Osteoblast (primary cell): ENCODE results near the gene DCAF16. TPM values are rescaled to one million over a fixed set of nuclear protein-coding genes. Genes with fewer than 3 reads are reported as not detected.

ENCODE experiments used
- DNase-seq: peaks from one replicate; pipeline ENCODE4 v3.0.0; 2011; ENCODE audit warnings: low spot score, mixed read lengths; ENCODE audit not compliant: insufficient read length; ENCODE audit errors: missing footprints
- H2AFZ ChIP-seq: 2 replicates; pipeline ENCODE4 v1.6.0; 2011; ENCODE audit warnings: mild to moderate bottlenecking, low read length
- H3K27ac ChIP-seq: 2 replicates; pipeline ENCODE4 v1.5.1; 2011; ENCODE audit warnings: mild to moderate bottlenecking, low read depth, low read length, moderate library complexity
- H3K27me3 ChIP-seq: 2 replicates; pipeline ENCODE4 v1.6.0; 2012; ENCODE audit warnings: mild to moderate bottlenecking, control low read depth, inconsistent platforms, low read length, moderate library complexity; ENCODE audit not compliant: insufficient read depth
- H3K36me3 ChIP-seq: 2 replicates; pipeline ENCODE4 v1.5.1; 2011; ENCODE audit warnings: mild to moderate bottlenecking, low read length, control low read depth, moderate library complexity; ENCODE audit not compliant: insufficient read depth
- H3K4me1 ChIP-seq: 2 replicates; pipeline ENCODE4 v1.5.1; 2011; ENCODE audit warnings: mild to moderate bottlenecking, low read length, control low read depth, moderate library complexity; ENCODE audit not compliant: insufficient read depth
- H3K4me2 ChIP-seq: 2 replicates; pipeline ENCODE4 v1.6.0; 2011; ENCODE audit warnings: mild to moderate bottlenecking, low read length; ENCODE audit not compliant: insufficient read depth
- H3K4me3 ChIP-seq: fragments of 200-600 bp; sonication (generic); 3 replicates; pipeline ENCODE4 v1.5.1; 2012; ENCODE audit warnings: mild to moderate bottlenecking, low read length, inconsistent platforms; ENCODE audit not compliant: insufficient read depth
- H3K79me2 ChIP-seq: 2 replicates; pipeline ENCODE4 v1.6.0; 2012; ENCODE audit warnings: mild to moderate bottlenecking, low read length, control low read depth, inconsistent platforms; ENCODE audit not compliant: insufficient read depth
- H3K9me3 ChIP-seq: 2 replicates; pipeline ENCODE4 v1.5.1; 2011; ENCODE audit warnings: low read depth, low read length, control low read depth
- H4K20me1 ChIP-seq: 2 replicates; pipeline ENCODE4 v1.6.0; 2012; ENCODE audit warnings: mild to moderate bottlenecking, low read length, control low read depth; ENCODE audit not compliant: insufficient read depth
- total RNA-seq: library from RNA; depleted of rRNA; stranded (reverse); fragments of >200 nt; gene quantifications from 2 replicates; pipeline ENCODE4 v1.2.3, GENCODE V29; 2012
- TF ChIP-seq, protein P1 (sequence below): IDR thresholded peaks from 2 replicates; pipeline ENCODE4 v1.5.1; 2011; ENCODE audit warnings: mild to moderate bottlenecking, low read depth, low read length, moderate library complexity; ENCODE audit errors: extremely low read depth

The DCAF16 gene
- total RNA-seq, 1 donor, result 35.1 TPM

DNA sequence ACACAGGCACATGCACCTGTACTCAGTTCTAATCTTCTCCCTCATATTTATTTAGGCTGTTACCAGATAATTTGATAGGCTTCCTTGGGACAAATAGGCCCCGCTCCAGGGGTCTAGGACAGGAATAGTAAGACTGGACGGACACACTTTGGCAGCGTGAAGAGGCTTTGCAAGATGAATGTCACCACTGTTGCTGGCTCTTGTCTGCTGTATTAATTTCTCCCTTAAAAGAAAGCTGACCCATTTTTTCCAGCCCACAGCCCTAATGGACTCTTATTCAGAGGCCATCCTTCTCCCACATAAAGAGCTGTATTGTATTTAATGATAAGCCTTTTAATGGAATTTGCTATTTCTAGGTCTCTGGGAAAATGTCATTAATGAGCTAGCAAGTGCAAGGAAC lies 47.1 kb downstream of the DCAF16 start:
- H3K27ac ChIP-seq, result no peak overlapping the region
- H3K4me1 ChIP-seq, result no peaks in the 10 kb centered on the region
- H3K79me2 ChIP-seq, result no peaks in the 10 kb centered on the region
- no peaks in the 10 kb centered on the region for H3K9me3 ChIP-seq
- no peaks in the 10 kb centered on the region for H3K36me3 ChIP-seq
- H3K4me2 ChIP-seq, result no peak overlapping the region
- no peaks in the 10 kb centered on the region for H3K27me3 ChIP-seq
- TF ChIP-seq, protein P1, sequence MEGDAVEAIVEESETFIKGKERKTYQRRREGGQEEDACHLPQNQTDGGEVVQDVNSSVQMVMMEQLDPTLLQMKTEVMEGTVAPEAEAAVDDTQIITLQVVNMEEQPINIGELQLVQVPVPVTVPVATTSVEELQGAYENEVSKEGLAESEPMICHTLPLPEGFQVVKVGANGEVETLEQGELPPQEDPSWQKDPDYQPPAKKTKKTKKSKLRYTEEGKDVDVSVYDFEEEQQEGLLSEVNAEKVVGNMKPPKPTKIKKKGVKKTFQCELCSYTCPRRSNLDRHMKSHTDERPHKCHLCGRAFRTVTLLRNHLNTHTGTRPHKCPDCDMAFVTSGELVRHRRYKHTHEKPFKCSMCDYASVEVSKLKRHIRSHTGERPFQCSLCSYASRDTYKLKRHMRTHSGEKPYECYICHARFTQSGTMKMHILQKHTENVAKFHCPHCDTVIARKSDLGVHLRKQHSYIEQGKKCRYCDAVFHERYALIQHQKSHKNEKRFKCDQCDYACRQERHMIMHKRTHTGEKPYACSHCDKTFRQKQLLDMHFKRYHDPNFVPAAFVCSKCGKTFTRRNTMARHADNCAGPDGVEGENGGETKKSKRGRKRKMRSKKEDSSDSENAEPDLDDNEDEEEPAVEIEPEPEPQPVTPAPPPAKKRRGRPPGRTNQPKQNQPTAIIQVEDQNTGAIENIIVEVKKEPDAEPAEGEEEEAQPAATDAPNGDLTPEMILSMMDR, result no peak
- no peak for DNase-seq
- no peaks in the 10 kb centered on the region for H4K20me1 ChIP-seq
- H3K4me3 ChIP-seq, result no peak overlapping the region
- no peak overlapping the region for H2AFZ ChIP-seq

DNA sequence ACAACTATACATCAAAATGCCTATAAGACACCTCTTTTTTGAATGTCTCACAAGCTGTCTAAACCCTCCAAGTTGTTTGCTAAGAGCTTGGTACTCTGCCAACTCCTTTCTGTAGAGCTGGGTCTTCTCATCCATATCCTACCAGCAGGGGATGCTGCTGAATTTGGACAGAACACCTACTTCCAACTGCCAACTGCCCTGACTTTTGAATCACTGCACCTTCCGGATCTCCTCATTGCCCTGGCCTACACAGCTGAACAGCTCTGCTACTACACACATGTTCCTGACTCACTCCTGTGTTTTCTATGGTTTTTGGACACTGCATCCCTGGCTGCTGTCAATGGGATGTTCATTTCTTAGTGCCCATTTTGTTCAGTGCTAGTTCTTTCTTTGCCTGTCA lies 47.8 kb downstream of the DCAF16 start:
- H3K27ac ChIP-seq, result no peak overlapping the region
- H4K20me1 ChIP-seq, result no peaks in the 10 kb centered on the region
- no peaks in the 10 kb centered on the region for H3K27me3 ChIP-seq
- no peak overlapping the region for H3K4me3 ChIP-seq
- H3K9me3 ChIP-seq, result no peaks in the 10 kb centered on the region
- DNase-seq, result no peak
- H3K79me2 ChIP-seq, result no peaks in the 10 kb centered on the region
- no peak overlapping the region for H3K4me2 ChIP-seq
- no peaks in the 10 kb centered on the region for H3K36me3 ChIP-seq
- TF ChIP-seq, protein P1, result peak; percentile 29
- no peak overlapping the region for H2AFZ ChIP-seq
- H3K4me1 ChIP-seq, result no peaks in the 10 kb centered on the region

DNA sequence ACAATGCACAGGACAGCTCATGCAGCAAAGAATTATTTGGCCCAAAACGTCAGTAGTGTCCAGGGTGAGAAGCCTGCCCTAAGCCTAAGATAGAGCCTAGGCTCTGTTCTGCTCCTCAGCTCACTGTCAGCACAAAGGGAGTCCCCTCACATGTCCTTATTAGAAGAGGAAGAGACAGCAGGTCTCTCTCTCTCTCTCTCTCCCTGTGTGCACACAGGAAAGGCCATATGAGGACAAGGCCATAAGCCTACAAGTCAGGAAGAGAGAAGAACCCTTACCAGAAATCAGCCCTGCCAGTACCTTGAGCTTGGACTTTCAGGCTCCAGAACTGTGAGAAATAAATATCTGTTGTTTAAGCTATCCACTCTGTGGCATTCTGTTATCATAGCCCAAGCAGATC lies 49.5 kb downstream of the DCAF16 start:
- H2AFZ ChIP-seq, result no peak overlapping the region
- H3K36me3 ChIP-seq, result no peaks in the 10 kb centered on the region
- TF ChIP-seq, protein P1, result no peak
- H3K79me2 ChIP-seq, result no peaks in the 10 kb centered on the region
- no peaks in the 10 kb centered on the region for H4K20me1 ChIP-seq
- DNase-seq, result no peak
- no peak overlapping the region for H3K4me2 ChIP-seq
- H3K27me3 ChIP-seq, result peaks cover 3% of the 10 kb centered on the region
- no peak overlapping the region for H3K4me3 ChIP-seq
- H3K4me1 ChIP-seq, result no peaks in the 10 kb centered on the region
- no peaks in the 10 kb centered on the region for H3K9me3 ChIP-seq
- no peak overlapping the region for H3K27ac ChIP-seq

DNA sequence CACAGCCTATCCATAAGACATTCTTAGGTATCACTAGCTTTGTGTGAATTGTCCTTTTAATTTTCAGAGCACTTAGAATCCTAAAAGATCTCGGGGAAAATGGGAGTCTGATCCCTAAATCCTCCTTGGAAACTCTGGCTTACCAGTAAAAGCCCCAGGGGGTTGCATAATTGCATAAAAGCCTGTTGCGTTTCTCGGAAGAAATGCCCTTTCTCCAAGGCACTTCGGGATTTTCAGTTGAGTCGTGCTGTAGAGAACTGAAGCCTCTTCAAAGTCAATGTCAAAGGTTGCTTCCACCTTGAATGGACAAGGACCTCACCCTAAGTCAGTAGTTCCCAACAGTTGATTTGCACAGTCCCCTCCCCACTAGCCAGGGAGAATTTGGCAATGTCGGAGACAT lies 49.9 kb downstream of the DCAF16 start:
- peaks cover 3% of the 10 kb centered on the region for H3K27me3 ChIP-seq
- TF ChIP-seq, protein P1, result no peak
- no peaks in the 10 kb centered on the region for H3K79me2 ChIP-seq
- H3K27ac ChIP-seq, result no peak overlapping the region
- no peak overlapping the region for H3K4me2 ChIP-seq
- DNase-seq, result no peak
- no peaks in the 10 kb centered on the region for H4K20me1 ChIP-seq
- H3K36me3 ChIP-seq, result no peaks in the 10 kb centered on the region
- H3K4me1 ChIP-seq, result no peaks in the 10 kb centered on the region
- H2AFZ ChIP-seq, result no peak overlapping the region
- no peak overlapping the region for H3K4me3 ChIP-seq
- H3K9me3 ChIP-seq, result no peaks in the 10 kb centered on the region
